ENCODE measurements around the gene CAMK2D.
A peak's percentile ranks its signal among the peaks of the same experiment; 100 is the strongest.

The CAMK2D gene

DNA sequence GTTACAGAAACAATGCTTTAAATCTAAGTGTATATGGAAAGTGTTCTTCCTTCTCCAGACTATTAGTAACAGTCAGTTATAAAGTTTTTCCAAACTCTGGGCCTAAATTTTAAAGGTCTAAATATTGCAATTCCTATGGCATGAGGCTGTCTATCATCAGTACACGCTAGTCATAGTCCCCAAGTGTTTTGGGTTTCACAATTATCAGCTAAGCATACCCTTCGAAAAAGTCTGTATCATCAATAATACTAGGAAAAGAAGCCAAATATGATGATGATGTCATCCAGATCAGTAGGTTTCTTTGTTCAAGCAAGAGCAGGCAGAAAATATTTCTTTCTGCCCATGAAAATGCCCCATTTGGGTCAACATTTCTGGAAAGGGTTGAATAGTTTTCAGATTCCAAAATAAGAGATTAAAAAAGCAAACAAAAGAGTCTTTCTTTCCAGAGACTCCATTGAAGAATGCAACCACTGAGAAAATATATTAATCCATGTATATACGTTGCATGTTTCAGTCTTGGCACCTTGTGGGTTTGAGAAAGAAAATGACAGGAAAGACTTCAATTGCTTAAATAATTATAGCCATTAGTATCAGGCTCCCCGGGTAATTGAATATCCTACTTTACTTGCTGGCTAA is 173.8 kb downstream of the CAMK2D start:
- Histone ChIP-seq H3K79me1 (ENCODE audit: low read length) (no peaks in the 10 kb centered on the region), H2BK120ac (ENCODE audit: low read depth, low read length) (no peak overlapping the region), H2BK15ac (replicated peaks; ENCODE audit: low read depth) (no peak overlapping the region), H3K27ac (ENCODE audit: low read depth, low read length) (no peak overlapping the region), H3K56ac (ENCODE audit: low read length) (no peak overlapping the region), H3K4me1 (ENCODE audit: control insufficient read depth, low read depth, low read length) (peaks cover 9% of the 10 kb centered on the region), H3K23ac (ENCODE audit: low read length) (no peak overlapping the region), H3K36me3 (ENCODE audit: control insufficient read depth, insufficient read depth, low read length) (no peaks in the 10 kb centered on the region), H4K5ac (ENCODE audit: low read length) (no peak overlapping the region), H3K4me3 (ENCODE audit: low read length) (no peak overlapping the region), H2AK5ac (ENCODE audit: low read length) (no peak overlapping the region), H3K18ac (ENCODE audit: low read length) (no peak overlapping the region), H4K8ac (ENCODE audit: low read depth, low read length) (no peak overlapping the region), H3K4me2 (ENCODE audit: low read length) (no peak overlapping the region), H3K27me3 (ENCODE audit: insufficient read depth, low read length, poor library complexity) (no peaks in the 10 kb centered on the region), H3K9ac (ENCODE audit: low read length) (no peak overlapping the region), H3K79me2 (ENCODE audit: control insufficient read depth, insufficient read depth, low read length) (no peaks in the 10 kb centered on the region), H3K4ac (ENCODE audit: low read depth, low read length) (no peak overlapping the region), H2BK5ac (ENCODE audit: low read length) (no peak overlapping the region)
- no peak for DNase-seq
- WGBS (ENCODE audit: extremely low coverage, insufficient coverage, low lambda C conversion rate): no CpG with 5 or more reads among the region's 4 CpGs

DNA sequence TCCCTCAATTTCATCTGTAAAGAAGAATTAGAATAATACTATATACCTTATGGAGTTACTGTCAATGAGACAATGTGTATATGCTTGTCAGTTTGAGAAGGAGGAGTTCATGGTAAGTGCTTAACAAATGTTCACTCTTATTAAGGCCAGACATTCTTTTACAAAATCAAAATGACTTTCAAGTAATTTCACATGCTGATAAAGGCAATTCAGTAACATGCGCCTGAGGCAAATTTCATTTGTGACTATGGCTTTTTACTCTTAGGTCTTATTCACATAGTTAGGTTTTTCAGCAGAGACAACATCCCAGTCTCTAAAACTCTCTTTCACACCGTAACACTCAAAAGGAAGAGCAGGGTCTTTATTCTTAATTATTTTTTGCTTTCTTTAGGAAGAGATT is 174.4 kb downstream of the CAMK2D start:
- no peaks in the 10 kb centered on the region for H3K79me2 ChIP-seq (ENCODE audit: control insufficient read depth, insufficient read depth, low read length)
- no CpG with 5 or more reads among the region's 2 CpGs for WGBS (ENCODE audit: extremely low coverage, insufficient coverage, low lambda C conversion rate)
- H2BK5ac ChIP-seq (ENCODE audit: low read length): no peak overlapping the region
- no peak overlapping the region for H3K18ac ChIP-seq (ENCODE audit: low read length)
- no peak overlapping the region for H3K4me2 ChIP-seq (ENCODE audit: low read length)
- no peak overlapping the region for H3K27ac ChIP-seq (ENCODE audit: low read depth, low read length)
- H4K5ac ChIP-seq (ENCODE audit: low read length): no peak overlapping the region
- H3K9ac ChIP-seq (ENCODE audit: low read length): no peak overlapping the region
- no peak overlapping the region for H3K56ac ChIP-seq (ENCODE audit: low read length)
- DNase-seq: no peak
- no peak overlapping the region for H3K23ac ChIP-seq (ENCODE audit: low read length)
- H3K4me1 ChIP-seq (ENCODE audit: control insufficient read depth, low read depth, low read length): peaks cover 9% of the 10 kb centered on the region
- no peak overlapping the region for H3K4me3 ChIP-seq (ENCODE audit: low read length)
- H3K36me3 ChIP-seq (ENCODE audit: control insufficient read depth, insufficient read depth, low read length): no peaks in the 10 kb centered on the region
- no peak overlapping the region for H2AK5ac ChIP-seq (ENCODE audit: low read length)
- H2BK15ac ChIP-seq (replicated peaks; ENCODE audit: low read depth): peak overlapping the region; percentile 92
- H4K8ac ChIP-seq (ENCODE audit: low read depth, low read length): no peak overlapping the region
- no peak overlapping the region for H3K4ac ChIP-seq (ENCODE audit: low read depth, low read length)
- no peaks in the 10 kb centered on the region for H3K27me3 ChIP-seq (ENCODE audit: insufficient read depth, low read length, poor library complexity)
- no peaks in the 10 kb centered on the region for H3K79me1 ChIP-seq (ENCODE audit: low read length)
- H2BK120ac ChIP-seq (ENCODE audit: low read depth, low read length): no peak overlapping the region

DNA sequence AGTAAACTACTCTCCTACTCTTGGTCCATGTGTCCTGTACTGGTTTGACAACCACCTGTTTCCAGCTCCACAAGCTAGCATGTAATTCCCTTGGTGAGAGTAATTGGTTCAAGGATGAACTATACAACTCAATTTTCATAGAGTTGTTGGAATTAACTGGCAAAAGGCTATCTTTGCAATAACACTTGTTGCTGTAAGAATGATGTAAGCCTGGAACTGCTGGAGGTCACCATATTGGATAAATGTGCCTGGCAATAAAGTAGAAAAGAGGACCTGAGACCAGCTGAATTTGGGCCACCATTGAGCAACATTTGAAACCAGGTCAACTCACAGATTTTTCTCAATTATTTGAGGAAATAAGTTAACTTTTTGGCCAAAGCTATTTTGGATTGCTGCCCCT is 175.5 kb downstream of the CAMK2D start:
- no peaks in the 10 kb centered on the region for H3K36me3 ChIP-seq (ENCODE audit: control insufficient read depth, insufficient read depth, low read length)
- no peak for DNase-seq
- H3K9ac ChIP-seq (ENCODE audit: low read length): no peak overlapping the region
- no peaks in the 10 kb centered on the region for H3K79me1 ChIP-seq (ENCODE audit: low read length)
- H2BK15ac ChIP-seq (replicated peaks; ENCODE audit: low read depth): peak overlapping the region; percentile 57
- H2BK120ac ChIP-seq (ENCODE audit: low read depth, low read length): peak overlapping the region; percentile 45
- peak overlapping the region; percentile 39 for H3K18ac ChIP-seq (ENCODE audit: low read length)
- no peak overlapping the region for H4K5ac ChIP-seq (ENCODE audit: low read length)
- no peak overlapping the region for H3K27ac ChIP-seq (ENCODE audit: low read depth, low read length)
- H4K8ac ChIP-seq (ENCODE audit: low read depth, low read length): no peak overlapping the region
- H2AK5ac ChIP-seq (ENCODE audit: low read length): no peak overlapping the region
- H3K23ac ChIP-seq (ENCODE audit: low read length): no peak overlapping the region
- H3K4ac ChIP-seq (ENCODE audit: low read depth, low read length): no peak overlapping the region
- peaks cover 9% of the 10 kb centered on the region for H3K4me1 ChIP-seq (ENCODE audit: control insufficient read depth, low read depth, low read length)
- no peak overlapping the region for H3K4me3 ChIP-seq (ENCODE audit: low read length)
- no peak overlapping the region for H2BK5ac ChIP-seq (ENCODE audit: low read length)
- no peak overlapping the region for H3K4me2 ChIP-seq (ENCODE audit: low read length)
- H3K56ac ChIP-seq (ENCODE audit: low read length): no peak overlapping the region
- no peaks in the 10 kb centered on the region for H3K27me3 ChIP-seq (ENCODE audit: insufficient read depth, low read length, poor library complexity)
- H3K79me2 ChIP-seq (ENCODE audit: control insufficient read depth, insufficient read depth, low read length): no peaks in the 10 kb centered on the region

DNA sequence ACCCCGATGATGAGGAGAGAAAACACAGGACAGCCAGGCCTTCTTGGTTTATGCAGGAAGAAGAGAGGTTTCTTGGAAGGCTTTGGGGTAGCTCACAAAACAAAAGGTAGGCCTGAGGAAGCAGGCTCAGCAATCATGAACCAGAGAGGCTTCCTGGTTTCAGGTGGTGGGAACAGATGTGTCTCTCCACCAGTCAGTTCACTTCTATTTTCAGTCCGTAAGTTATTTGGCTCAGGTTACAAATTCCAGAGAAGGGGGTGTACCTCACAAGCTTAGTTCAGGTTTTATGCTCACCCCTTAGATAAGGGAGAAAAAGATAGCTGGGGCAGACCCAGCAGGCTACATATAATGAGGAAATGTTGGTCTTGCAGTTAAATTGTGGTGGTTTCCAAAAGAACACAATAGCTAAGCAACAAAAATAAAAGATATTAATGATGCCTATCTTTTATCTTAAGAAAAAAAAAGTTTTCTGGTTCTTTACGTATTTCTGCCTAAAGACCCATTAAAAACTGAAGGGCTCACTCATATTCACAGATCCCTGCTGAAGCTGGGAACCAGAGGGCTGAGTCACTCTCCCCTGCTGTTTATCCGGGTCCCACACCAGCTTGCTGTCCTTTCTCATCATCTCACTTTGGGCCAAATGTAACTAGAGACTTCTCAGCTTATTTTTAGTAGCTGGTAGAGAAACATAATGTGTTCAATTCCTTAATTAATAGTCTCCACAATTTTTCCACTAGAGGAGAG is 177.0 kb downstream of the CAMK2D start:
- H3K56ac ChIP-seq (ENCODE audit: low read length): peak overlapping the region; percentile 75

DNA sequence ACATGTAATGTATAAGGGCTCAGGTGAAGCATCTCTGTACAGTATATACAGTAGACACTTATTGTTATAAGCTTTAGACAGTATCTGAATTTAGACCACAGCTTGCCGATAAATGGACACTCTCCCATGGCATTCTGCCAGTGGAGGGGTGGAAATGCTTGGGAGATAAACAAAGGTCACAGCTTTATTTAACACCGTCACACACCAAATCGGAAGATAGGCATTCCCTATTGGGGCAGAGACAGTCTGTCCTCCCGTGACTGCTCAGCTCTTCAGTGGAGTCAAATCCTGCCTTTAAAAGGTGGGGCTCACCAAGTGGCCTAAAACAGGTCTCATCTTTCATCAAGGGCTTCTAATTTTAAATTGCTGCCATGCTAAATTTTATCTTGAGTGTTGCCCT is 178.8 kb downstream of the CAMK2D start:
- WGBS (ENCODE audit: extremely low coverage, insufficient coverage, low lambda C conversion rate): no CpG with 5 or more reads among the region's 4 CpGs
- no peak overlapping the region for H3K56ac ChIP-seq (ENCODE audit: low read length)
- H3K4ac ChIP-seq (ENCODE audit: low read depth, low read length): no peak overlapping the region
- H3K23ac ChIP-seq (ENCODE audit: low read length): no peak overlapping the region
- H2BK120ac ChIP-seq (ENCODE audit: low read depth, low read length): peak overlapping the region; percentile 23
- H3K4me3 ChIP-seq (ENCODE audit: low read length): no peak overlapping the region
- H2BK5ac ChIP-seq (ENCODE audit: low read length): no peak overlapping the region
- H3K9ac ChIP-seq (ENCODE audit: low read length): no peak overlapping the region
- H3K18ac ChIP-seq (ENCODE audit: low read length): no peak overlapping the region
- H2BK15ac ChIP-seq (replicated peaks; ENCODE audit: low read depth): no peak overlapping the region
- no peak overlapping the region for H2AK5ac ChIP-seq (ENCODE audit: low read length)
- DNase-seq: no peak
- no peak overlapping the region for H4K5ac ChIP-seq (ENCODE audit: low read length)
- H3K4me2 ChIP-seq (ENCODE audit: low read length): no peak overlapping the region
- H3K79me1 ChIP-seq (ENCODE audit: low read length): no peaks in the 10 kb centered on the region
- H3K4me1 ChIP-seq (ENCODE audit: control insufficient read depth, low read depth, low read length): peaks cover 9% of the 10 kb centered on the region
- H3K79me2 ChIP-seq (ENCODE audit: control insufficient read depth, insufficient read depth, low read length): no peaks in the 10 kb centered on the region
- no peak overlapping the region for H3K27ac ChIP-seq (ENCODE audit: low read depth, low read length)
- H3K27me3 ChIP-seq (ENCODE audit: insufficient read depth, low read length, poor library complexity): no peaks in the 10 kb centered on the region
- no peaks in the 10 kb centered on the region for H3K36me3 ChIP-seq (ENCODE audit: control insufficient read depth, insufficient read depth, low read length)
- H4K8ac ChIP-seq (ENCODE audit: low read depth, low read length): no peak overlapping the region

More for the DNA sequence above, 177.0 kb downstream of the CAMK2D start:
- Histone ChIP-seq H3K79me2 (ENCODE audit: control insufficient read depth, insufficient read depth, low read length) (no peaks in the 10 kb centered on the region), H3K79me1 (ENCODE audit: low read length) (no peaks in the 10 kb centered on the region), H3K27me3 (ENCODE audit: insufficient read depth, low read length, poor library complexity) (no peaks in the 10 kb centered on the region), H3K4me2 (ENCODE audit: low read length) (peak overlapping the region; percentile 2), H3K4me3 (ENCODE audit: low read length) (no peak overlapping the region), H2BK120ac (ENCODE audit: low read depth, low read length) (peak overlapping the region; percentile 78), H2BK15ac (replicated peaks; ENCODE audit: low read depth) (peak overlapping the region; percentile 89), H3K18ac (ENCODE audit: low read length) (peak overlapping the region; percentile 94), H2BK5ac (ENCODE audit: low read length) (peak overlapping the region; percentile 72), H2AK5ac (ENCODE audit: low read length) (no peak overlapping the region), H3K4me1 (ENCODE audit: control insufficient read depth, low read depth, low read length) (peaks cover 9% of the 10 kb centered on the region), H3K36me3 (ENCODE audit: control insufficient read depth, insufficient read depth, low read length) (no peaks in the 10 kb centered on the region), H4K8ac (ENCODE audit: low read depth, low read length) (no peak overlapping the region), H3K4ac (ENCODE audit: low read depth, low read length) (peak overlapping the region; percentile 71), H3K23ac (ENCODE audit: low read length) (no peak overlapping the region), H4K5ac (ENCODE audit: low read length) (peak overlapping the region; percentile 44), H3K9ac (ENCODE audit: low read length) (peak overlapping the region; percentile 13), H3K27ac (ENCODE audit: low read depth, low read length) (peak overlapping the region; percentile 94)
- WGBS (ENCODE audit: extremely low coverage, insufficient coverage, low lambda C conversion rate): no CpG with 5 or more reads among the region's 4 CpGs
- DNase-seq: peak; percentile 96

Measured in mesendoderm (in vitro differentiated cells).